Activated CD4-positive, alpha-beta T cell treated with anti-CD3 and anti-CD28 coated beads for 4 hours (primary cell): Measurements from ENCODE around the gene LARGE1.

ENCODE experiments used
- DNase-seq, 2 donors: peaks; one replicate each; pipeline ENCODE4 v3.0.0-alpha.2; 2020

LARGE1 gene

DNA sequence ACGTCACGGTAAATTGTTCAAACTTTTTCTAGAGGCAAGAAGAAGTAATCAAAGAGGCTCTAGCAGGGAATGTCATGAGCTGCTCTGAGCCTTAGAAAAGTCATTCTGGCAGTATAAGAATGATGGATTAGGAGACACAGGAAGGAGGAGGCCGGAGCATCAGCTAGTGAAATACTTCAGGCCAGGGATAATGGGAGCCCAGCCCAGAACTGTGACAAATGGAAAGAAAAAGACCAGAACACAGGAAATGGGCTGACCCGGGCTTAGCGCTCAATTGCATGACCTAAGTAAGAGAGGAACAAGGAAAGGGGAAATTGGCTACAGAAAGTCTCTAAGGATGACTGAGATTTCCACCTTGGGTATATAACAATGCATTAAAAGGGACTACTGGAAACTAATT is 108.6 kb downstream of the LARGE1 start:
- no peak for DNase-seq

DNA sequence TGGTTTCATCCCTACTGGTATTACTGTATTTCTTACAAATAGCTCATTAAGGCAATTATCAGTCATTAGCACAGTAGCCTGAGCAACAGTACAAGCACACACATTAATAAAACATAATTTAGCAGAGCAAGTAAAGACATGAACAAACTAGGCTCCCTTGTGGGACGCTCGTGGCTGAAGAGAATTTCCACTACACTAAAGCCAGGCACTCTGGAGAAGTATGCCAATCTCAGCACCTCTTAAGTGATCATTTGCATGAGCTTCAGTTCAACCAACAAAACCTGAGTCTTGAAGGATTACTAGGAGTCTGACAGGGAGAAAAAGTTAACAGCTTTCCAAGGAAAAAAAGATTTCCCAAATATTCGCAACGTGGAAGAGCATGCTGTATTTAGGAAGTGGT is 109.1 kb downstream of the LARGE1 start:
- no peak for DNase-seq

DNA sequence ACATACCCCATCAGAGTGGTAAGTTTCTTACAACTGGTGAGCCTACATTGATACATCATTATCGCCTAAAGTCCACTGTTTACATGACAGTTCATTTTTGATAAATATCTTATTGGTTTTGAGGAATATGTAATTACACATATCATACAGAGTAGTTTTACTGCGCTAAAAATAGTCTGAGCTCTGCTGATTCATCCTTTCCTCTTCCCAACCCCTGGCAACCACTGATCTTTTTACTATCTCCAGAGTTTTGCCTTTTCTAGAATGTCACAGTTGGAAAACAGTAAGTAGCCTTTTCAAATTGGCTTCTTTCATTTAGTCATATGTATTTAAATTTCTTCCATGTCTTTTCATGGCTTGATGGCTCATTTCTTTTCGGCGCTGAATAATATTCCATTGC is 112.8 kb downstream of the LARGE1 start:
- no peak for DNase-seq

DNA sequence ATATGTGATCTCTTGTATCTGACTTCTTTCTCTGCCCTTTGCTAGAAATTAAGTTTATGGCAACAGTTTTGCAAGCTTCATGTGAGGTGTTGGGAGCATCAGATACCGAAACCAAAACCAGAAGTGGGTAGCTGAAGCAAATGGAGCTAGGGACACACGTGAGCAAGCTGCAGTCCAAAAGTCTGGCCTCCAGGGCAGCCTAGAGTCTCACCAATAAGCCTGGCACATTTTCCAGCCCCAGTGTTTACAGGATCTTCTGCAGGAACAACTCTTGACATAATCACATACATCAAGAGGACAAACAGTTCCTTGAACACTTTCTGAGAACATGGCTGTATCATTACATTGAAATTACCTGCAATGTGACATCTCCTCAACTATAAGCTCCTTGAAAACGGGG is 114.1 kb downstream of the LARGE1 start:
- DNase-seq: no peak

DNA sequence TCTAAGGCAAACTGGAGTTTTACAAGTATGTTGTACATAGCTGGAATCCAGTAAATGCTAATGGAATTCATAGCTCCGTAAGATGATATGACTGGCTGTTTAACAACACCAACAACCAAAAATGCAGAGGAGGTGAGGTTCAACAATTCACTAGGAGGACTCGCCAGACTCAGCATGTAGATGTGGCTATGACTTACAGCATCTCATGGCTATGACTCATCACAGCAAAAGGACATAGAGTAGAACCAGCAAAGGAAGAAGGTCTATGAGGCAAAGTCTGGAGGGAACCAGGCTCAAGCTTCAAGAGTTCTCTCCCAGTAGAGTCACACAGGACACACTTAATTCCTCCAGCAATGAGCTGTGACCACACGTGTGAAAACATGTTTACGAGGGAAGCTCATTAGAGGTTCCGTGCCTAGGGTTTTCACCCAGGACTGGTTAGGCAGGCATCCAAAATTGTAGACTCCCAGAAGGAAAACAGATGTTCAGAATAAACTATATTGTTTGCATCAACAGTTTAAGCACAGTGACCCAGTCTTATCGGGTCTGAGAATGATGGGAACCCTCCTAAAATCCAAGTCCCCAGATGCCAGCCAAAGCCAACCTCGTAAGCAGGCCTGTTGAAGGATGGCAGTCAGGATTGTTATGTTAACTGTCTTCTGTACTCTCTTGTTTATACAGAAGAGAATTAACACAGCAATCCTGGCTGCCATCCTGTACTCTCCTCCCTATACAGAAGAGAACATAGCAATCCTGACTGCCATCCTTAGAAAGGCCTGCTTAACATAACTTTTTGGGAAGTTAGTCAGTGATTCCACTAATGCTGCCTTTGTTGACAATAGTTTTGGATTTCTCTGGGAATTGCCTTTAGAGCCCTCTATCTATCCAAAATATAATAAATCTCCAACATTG is 116.6 kb downstream of the LARGE1 start:
- no peak for DNase-seq

DNA sequence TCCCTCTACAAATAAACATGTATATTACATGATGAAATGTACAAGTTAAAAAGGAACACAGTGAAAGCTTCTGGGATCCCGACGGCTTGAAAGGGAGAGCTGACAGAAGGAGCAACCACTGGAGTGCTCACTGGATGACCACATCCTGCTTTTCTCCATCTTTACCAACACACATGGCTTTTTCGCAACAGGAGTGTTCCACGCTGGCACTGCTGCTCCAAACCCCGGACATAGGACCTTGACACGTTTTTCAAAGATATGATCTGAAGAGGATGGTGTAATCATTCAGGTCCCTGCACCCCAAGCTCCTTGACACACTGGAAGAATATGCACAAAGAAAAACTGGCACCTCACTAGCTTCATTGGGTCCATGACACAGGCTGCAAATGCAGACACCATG is 121.9 kb downstream of the LARGE1 start:
- no peak for DNase-seq

DNA sequence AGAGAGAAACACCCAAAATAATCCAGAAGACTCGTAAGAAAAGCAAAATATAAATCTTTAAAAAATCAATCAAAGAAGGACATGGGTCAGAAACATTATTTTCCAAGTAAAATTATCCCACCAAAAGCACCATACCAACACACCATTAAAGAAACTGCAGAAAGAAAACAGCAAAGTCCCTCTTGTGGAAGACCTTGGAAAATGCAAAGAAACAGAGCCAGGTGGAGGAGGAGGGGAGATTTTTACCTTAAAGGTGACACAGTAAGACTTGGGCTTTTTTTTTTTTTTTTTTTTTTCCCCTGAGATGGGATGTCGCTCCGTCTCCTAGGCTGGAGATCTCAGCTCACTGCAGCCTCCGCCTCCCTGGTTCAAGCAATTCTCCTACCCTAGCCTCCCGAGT is 123.8 kb downstream of the LARGE1 start:
- DNase-seq: no peak

DNA sequence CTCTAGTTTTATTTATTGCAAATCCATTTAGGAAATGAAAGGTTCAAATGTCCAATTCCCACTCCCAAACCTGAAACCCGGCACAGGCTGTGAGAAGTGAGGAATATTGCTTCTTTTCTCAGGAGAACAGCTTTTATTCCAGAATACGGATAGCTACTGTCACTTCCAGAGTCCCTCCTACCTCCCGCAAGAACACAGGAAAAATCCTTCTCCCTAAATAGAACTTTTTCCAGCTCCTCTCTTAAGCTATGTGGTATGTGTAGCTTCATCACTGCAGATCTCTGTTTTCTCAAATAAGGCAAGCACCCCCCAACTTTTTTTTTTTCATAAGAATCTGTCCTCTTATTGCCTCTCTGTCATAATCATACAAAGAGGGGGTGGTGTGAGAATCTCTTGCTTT is 126.8 kb downstream of the LARGE1 start:
- no peak for DNase-seq

DNA sequence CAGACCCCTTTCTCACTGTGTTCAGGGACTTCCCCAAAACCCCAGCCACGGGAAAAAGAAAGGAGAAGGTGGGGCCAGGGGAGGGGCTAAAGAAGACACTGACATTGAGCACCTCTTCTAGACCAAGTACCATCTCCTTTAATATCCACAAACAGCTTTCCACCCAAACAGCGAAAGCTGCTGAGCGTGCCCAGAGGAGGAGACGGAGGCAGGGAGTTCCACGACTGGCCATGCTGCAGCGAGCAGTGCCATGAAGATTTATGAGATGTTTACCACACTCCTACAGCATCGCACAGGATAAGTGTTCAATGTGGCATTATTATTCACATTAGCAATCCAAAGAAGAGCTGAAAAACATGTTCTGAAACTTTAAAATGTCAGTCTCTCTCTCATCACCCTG is 127.4 kb downstream of the LARGE1 start:
- DNase-seq: no peak

DNA sequence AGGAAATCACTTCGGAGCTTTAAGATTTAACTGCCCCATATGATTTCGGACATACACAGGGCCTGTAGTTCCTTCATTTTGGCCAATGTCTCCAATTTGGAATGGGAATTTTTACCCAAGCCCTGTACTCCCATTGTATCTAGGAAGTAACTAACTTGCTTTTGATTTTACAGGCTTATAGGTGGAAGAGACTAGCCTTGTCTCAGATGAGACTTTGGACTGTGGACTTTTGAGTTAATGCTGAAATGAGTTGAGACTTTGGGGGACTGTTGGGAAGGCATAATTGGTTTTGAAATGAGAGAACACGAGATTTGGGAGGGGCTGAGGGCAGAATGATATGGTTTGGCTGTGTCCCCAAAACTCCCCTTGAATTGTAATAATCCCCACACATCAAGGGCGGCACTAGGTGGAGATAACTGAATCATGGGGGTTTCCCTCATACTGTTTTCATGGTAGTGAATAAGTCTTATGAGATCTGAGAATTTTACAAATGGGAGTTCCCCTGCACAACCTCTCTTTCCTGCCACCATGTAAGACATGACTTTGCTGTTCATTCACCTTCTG is 130.5 kb downstream of the LARGE1 start:
- no peak for DNase-seq

DNA sequence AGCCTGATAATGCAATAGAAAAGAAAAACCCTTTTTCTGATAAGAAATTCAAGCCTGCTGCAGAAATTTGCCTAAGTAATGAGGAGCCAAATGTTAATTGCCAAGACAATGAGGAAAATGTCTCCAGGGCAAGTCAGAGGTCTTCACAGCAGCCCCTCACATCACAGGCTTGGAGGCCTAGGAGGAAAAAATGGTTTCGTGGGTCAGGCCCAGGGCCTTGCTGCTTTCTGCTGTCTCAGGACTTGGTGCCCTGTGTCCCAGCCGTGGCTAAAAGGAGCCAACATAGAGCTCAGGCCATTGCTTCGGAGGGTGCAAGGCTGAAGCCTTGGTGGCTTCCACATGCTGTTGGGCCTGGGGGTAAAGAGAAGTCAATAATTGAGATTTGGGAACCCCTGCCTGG is 131.3 kb downstream of the LARGE1 start:
- no peak for DNase-seq

DNA sequence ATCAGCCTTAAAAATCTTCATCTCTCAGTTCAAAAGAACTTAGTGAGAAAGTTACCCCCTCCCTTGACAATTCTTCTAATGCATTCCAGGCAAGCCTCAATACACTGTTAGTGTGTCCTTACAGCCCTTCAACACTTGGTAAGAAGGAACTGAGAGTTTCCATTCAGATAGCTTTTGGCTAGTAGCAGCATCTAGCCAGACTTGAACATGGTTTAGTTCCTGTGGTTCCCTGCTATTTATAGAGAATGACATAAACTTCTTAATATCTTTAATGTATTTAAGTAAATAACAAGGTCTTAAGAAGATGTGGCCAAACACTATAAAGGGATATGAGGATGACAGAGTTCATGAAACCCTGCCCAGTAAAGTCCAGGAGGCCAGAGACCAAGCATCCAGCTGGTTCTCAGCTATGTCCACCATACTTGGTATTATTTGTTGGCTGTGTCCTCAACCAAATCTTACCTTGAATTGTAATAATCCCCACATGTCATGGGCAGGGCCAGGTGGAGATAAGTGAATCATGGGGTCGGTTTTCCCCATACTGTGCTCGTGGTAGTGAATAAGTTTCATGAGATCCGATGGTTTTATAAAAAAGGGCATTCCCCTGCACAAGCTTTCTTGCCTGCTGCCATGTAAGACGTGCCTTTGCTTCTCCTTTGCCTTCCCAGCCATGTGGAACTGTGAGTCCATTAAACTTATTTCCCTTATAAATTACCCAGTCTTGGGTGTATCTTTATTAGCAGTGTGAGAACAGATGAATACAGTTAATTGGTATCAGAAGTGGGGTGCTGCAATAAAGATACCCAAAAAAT is 132.4 kb downstream of the LARGE1 start:
- DNase-seq: no peak

DNA sequence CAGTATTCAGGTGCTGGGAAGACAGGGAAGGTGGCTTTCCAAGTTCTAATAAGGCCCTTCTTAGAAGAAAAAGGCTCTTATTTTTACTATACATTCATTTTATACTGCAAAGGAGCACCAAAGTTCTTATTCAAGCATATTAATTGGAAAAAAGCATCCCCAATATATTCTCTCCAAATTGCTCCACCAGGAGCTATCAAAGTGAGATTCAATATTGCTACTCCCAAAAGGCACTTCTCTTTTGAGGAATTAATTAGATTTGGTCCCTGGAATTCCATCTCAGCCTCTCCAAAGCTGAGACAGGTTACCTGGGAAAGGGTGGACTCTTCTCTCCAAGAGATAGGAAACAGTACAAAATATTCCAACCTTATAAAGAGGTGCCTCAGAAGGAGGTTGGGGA is 134.1 kb downstream of the LARGE1 start:
- DNase-seq: no peak

DNA sequence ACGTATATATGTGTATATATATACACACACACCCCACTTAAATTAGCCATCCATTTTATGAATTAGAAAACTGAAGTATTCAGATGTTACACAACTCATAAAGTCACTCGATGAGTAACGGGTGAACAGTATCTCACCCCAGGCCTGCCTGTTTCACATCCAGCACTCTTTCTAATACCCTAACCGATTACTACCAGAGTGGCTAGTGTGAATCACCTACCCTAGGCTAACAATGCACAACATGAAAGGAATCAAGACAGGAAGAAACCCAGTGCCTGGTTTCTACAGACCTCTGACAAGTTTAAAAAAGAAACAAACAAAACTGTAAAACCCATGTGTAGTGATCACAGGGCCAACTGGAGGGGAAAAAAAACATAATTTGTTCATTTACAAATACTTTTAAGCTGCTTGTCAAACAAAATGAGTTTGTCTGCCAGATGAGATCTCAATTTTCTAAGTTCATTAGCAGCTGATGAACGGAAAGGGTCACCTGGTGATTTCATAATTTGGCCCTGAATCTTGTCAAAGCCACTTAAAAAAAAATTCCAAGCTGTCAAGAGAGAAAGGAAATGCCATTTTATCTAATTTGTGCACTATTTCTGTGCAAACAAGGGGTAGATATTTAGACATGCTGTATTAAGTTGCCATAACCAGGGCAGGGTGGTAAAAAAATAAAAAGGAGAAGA is 134.8 kb downstream of the LARGE1 start:
- no peak for DNase-seq

DNA sequence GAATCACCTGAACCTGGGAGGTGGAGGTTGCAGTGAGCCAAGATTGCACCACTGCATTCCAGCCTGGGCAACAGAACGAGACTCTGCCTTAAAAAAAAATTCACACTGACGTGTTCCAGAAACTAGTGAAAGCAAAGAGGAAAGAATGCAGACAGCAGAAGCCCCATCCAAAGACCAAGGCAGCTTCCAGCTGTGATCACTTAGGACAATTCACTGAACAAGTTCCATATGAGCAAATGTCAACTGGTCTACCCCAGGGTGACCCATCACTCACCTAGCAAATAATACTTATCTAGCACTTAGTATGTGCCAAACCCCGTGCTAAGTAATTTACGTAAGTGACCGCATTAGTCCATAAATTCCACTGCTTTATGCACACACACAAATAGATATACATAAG is 138.9 kb downstream of the LARGE1 start:
- no peak for DNase-seq

DNA sequence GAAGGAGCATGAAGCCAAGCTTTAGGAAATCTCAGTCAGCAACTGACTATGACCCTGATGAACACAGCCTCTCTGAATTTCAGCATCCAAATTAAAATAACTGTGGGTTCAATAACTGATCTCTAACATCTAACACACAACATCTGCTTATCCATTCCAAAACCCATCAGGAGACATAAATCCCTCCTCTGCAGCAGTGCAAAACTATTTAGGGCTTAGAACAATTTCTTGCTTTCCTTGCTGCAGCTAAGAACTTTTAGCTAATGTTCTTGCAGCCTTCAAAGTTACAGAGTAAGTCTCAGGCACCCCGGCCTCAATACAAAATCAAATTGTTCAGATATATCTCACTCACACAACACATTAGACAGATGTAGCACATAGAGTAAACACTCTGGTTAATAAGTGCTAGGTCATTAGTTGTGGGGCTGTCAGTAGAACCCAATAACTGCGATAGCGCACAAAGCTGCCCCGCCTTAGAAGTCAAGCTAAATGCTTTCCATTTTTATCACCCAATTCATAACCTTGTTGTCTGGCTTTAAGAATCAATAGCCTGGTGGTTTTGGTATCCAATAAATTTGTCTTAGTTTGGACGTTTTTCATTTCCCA is 139.6 kb downstream of the LARGE1 start:
- no peak for DNase-seq

DNA sequence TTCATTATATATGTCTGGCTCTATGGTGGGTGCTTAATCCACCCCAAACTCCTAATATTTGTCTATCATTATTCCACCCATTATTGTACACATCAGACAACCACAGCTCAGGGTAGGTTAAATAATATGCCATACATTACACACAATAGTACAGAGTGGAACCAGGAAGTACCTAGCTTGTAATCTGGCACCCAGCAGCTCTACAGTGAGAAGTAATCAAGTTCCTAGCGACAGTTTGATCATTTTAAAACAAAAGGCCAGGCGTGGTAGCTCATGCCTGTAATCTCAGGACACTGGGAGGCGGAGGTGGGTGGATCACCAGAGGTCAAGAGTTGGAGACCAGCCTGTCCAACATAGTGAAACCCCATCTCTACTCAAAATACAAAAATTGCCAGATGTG is 141.0 kb downstream of the LARGE1 start:
- no peak for DNase-seq

DNA sequence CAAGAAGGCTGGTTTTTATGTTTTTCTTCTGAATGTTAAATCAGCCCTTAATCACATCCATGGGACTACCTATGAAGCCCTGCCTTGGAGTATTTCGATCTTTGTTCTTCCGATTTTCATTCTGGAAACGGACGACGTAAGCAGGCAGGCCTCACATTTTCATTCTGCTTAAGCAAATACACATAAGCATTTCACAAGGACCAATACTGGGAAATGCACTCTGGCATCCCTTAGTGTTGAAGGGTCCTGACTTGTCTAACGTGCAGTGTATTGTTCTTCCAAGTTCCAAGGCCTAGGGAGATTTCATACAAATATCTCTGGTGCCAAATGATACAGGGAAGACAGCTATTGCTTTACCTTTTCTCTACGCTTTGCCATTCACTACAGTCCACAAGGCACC is 143.8 kb downstream of the LARGE1 start:
- no peak for DNase-seq

DNA sequence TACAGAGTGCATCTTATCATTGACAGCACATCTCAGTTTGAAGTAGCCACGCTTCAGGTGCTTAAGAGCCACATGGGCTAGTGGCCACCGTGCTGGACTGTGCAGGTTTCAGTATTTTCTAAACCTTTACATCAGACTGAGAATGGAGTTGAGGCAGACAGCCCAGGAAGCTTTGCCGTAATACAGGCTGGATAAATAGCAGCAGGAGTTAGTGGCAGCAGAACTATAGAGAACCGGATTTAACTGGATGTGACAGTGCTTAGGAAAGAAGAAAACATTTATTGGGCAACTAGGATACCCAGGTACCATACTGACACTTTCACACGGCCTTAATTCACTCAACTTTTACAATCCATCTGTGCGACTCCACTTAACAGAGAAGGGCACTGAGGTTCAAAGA is 145.5 kb downstream of the LARGE1 start:
- DNase-seq: no peak

DNA sequence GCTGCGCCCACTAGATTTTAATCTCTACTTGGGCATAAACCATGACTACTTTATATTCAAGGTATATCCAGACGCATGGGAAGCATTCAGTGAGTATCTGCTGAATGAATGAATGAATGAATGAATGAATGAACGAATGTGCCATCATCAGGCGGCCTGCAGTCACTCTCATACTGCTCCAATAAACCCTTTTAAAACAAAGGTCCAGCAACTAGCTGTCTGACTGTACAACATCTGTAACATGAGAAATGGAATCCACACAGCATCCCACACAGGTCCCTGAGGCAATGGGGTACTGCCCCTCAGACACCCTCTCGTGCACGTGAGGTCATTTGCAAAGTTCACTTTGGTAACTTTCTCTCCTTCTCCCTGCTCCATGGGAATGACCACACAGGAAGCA is 147.5 kb downstream of the LARGE1 start:
- DNase-seq: no peak

DNA sequence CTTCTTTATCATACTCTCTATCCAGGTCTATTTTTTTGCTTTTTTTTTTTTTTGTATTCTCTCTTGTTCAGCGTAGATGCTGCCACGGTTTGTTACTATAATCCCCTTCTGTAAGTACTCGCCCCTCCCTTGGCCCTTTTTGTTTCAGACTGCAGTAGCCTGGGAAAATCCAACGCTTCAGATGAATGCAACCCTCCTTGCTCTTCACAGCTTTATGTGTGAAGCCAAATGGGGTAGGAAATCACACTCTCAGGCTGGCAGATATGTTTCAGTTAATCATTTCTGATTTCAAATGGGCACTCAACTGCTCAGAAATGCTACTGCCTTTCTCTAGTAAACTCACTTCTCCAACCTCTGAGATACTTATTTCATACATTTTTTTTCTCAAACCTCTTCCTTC is 149.1 kb downstream of the LARGE1 start:
- DNase-seq: no peak

DNA sequence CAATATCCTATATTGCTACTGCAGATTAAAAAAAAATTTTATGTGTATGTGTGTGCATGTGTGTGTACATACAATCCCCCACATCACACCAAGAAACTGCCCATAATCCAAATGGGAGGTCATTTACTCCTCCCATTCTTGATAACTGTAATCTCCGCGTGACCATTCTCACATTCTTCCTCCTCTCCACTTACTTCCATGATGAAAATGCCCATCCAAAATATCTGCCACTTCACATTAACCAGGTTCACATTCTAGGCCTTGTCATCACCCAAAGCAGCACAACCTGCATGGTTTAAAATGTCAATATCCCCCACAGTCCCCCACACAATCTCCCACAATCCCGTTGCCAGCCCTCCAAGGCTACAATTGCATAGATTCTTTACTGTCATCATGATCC is 149.6 kb downstream of the LARGE1 start:
- no peak for DNase-seq

DNA sequence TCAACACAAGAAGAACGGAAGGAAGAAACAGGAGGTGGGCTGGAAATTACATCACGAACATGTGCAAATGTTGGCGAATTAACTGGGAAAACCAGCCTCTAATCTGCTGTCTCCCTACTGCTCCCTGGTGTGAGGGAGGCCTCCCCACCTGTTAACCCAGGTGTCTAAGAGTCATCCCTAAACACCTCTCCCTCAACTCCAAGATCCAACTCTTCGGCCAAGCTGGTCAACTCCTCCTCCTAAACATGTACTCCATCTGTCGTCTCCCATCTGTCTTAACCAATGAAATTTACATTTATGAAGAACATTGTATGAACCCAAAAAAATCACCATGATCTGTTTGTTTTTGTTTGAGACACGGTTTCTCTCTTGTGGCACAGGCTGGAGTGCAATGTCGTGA is 154.2 kb downstream of the LARGE1 start:
- no peak for DNase-seq
